ENCODE measurements around the gene ADGRV1. TPM values are rescaled to one million over a fixed set of nuclear protein-coding genes. Genes with fewer than 3 reads are reported as not detected.
"Not testable (repeated sequence)": the region's sequence is repeated elsewhere in the genome, so short reads cannot be mapped to it uniquely, and the experiment has no call there.

The ADGRV1 gene
- total RNA-seq, 2 experiments from 2014 or later = 0.26 TPM; not detected in 1

GRCh38 chr5:90792725-90793124, 234.1 kb downstream of the ADGRV1 start:
- ChIA-PET CTCF (interaction anchor here (0.9 to 1.9 kb wide), 4 partner anchors 9 to 12 kb away, joined by 3 to 8 read pairs (median 4); no protein-coding TSS in a partner anchor), POLR2A (no interaction called here)
- Mint-ChIP-seq H3K27ac (no peak overlapping the region), H3K27me3 (ENCODE audit: low read depth) (peaks cover 7% of the 10 kb centered on the region), H3K4me3 (no peak overlapping the region), H3K36me3 (ENCODE audit: low read depth) (no peaks in the 10 kb centered on the region), H3K4me1 (ENCODE audit: low read depth) (no peaks in the 10 kb centered on the region), H3K9me3 (ENCODE audit: insufficient read depth) (peaks cover 6% of the 10 kb centered on the region)
- DNase-seq (no peak), ATAC-seq (no peak)

- H3K27ac Mint-ChIP-seq = no peak overlapping the region
- CTCF ChIA-PET = interaction anchor here (0.8 to 1.9 kb wide), 4 partner anchors 10 to 12 kb away, joined by 3 to 13 read pairs (median 4); no protein-coding TSS in a partner anchor
- ATAC-seq = no peak
Observed at GRCh38 chr5:90793183-90793582, 234.6 kb downstream of the ADGRV1 start.

GRCh38 chr5:90796919-90797318, 238.3 kb downstream of the ADGRV1 start:
- H3K4me3 Mint-ChIP-seq; H3K27me3 Mint-ChIP-seq (ENCODE audit: low read depth); DNase-seq; H3K27ac Mint-ChIP-seq; CTCF ChIA-PET; POLR2A ChIA-PET; H3K36me3 Mint-ChIP-seq (ENCODE audit: low read depth); H3K9me3 Mint-ChIP-seq (ENCODE audit: insufficient read depth); H3K4me1 Mint-ChIP-seq (ENCODE audit: low read depth); ATAC-seq: not testable (repeated sequence)

More at GRCh38 chr5:90793183-90793582, 234.6 kb downstream of the ADGRV1 start:
- no peaks in the 10 kb centered on the region for H3K4me1 Mint-ChIP-seq (ENCODE audit: low read depth)
- H3K27me3 Mint-ChIP-seq (ENCODE audit: low read depth) = peaks cover 7% of the 10 kb centered on the region
- H3K9me3 Mint-ChIP-seq (ENCODE audit: insufficient read depth) = peaks cover 6% of the 10 kb centered on the region
- POLR2A ChIA-PET = no interaction called here
- no peaks in the 10 kb centered on the region for H3K36me3 Mint-ChIP-seq (ENCODE audit: low read depth)
- no peak overlapping the region for H3K4me3 Mint-ChIP-seq
- no peak for DNase-seq

- DNase-seq; H3K36me3 Mint-ChIP-seq (ENCODE audit: low read depth); H3K4me3 Mint-ChIP-seq; H3K27ac Mint-ChIP-seq; H3K27me3 Mint-ChIP-seq (ENCODE audit: low read depth); H3K4me1 Mint-ChIP-seq (ENCODE audit: low read depth); POLR2A ChIA-PET; ATAC-seq; H3K9me3 Mint-ChIP-seq (ENCODE audit: insufficient read depth); CTCF ChIA-PET: not testable (repeated sequence)
Observed at GRCh38 chr5:90800082-90800481, 241.5 kb downstream of the ADGRV1 start.

- H3K27ac Mint-ChIP-seq; ATAC-seq; H3K4me3 Mint-ChIP-seq; H3K27me3 Mint-ChIP-seq (ENCODE audit: low read depth); DNase-seq; H3K4me1 Mint-ChIP-seq (ENCODE audit: low read depth); POLR2A ChIA-PET; H3K36me3 Mint-ChIP-seq (ENCODE audit: low read depth); H3K9me3 Mint-ChIP-seq (ENCODE audit: insufficient read depth); CTCF ChIA-PET: not testable (repeated sequence)
Observed at GRCh38 chr5:90800515-90800914, 241.9 kb downstream of the ADGRV1 start.

GRCh38 chr5:90802474-90803317, 244.1 kb downstream of the ADGRV1 start:
- ATAC-seq (no peak), DNase-seq (no peak)
- Mint-ChIP-seq H3K4me1 (ENCODE audit: low read depth) (no peaks in the 10 kb centered on the region), H3K9me3 (ENCODE audit: insufficient read depth) (no peaks in the 10 kb centered on the region), H3K36me3 (ENCODE audit: low read depth) (no peaks in the 10 kb centered on the region), H3K27ac (no peak overlapping the region), H3K27me3 (ENCODE audit: low read depth) (peaks cover 2% of the 10 kb centered on the region), H3K4me3 (no peak overlapping the region)
- ChIA-PET POLR2A (no interaction called here), CTCF (interaction anchor here (0.6 to 1.8 kb wide), 5 partner anchors 9 to 616 kb away, joined by 3 to 5 read pairs (median 3); no protein-coding TSS in a partner anchor)

- peaks cover 2% of the 10 kb centered on the region for H3K27me3 Mint-ChIP-seq (ENCODE audit: low read depth)
- POLR2A ChIA-PET = no interaction called here
- H3K4me1 Mint-ChIP-seq (ENCODE audit: low read depth) = no peaks in the 10 kb centered on the region
- CTCF ChIA-PET = interaction anchor here (0.6 to 1.8 kb wide), 4 partner anchors 10 to 616 kb away, joined by 3 to 5 read pairs (median 4); no protein-coding TSS in a partner anchor
- ATAC-seq (no peak), DNase-seq (no peak)
- no peak overlapping the region for H3K27ac Mint-ChIP-seq
- H3K4me3 Mint-ChIP-seq = no peak overlapping the region
- no peaks in the 10 kb centered on the region for H3K36me3 Mint-ChIP-seq (ENCODE audit: low read depth)
- H3K9me3 Mint-ChIP-seq (ENCODE audit: insufficient read depth) = no peaks in the 10 kb centered on the region
Observed at GRCh38 chr5:90803381-90803780, 244.8 kb downstream of the ADGRV1 start.

GRCh38 chr5:90803876-90804275, 245.3 kb downstream of the ADGRV1 start:
- CTCF ChIA-PET = interaction anchor here (1.7 kb wide), 2 partner anchors 11 to 615 kb away, joined by 5 read pairs; no protein-coding TSS in a partner anchor

GRCh38 chr5:90807496-90807895, 248.9 kb downstream of the ADGRV1 start:
- H3K4me3 Mint-ChIP-seq = no peak overlapping the region
- H3K9me3 Mint-ChIP-seq (ENCODE audit: insufficient read depth) = no peaks in the 10 kb centered on the region
- ChIA-PET CTCF (no interaction called here), POLR2A (no interaction called here)
- ATAC-seq = no peak
- no peaks in the 10 kb centered on the region for H3K36me3 Mint-ChIP-seq (ENCODE audit: low read depth)
- H3K27ac Mint-ChIP-seq = no peak overlapping the region
- peaks cover 2% of the 10 kb centered on the region for H3K27me3 Mint-ChIP-seq (ENCODE audit: low read depth)
- H3K4me1 Mint-ChIP-seq (ENCODE audit: low read depth) = no peaks in the 10 kb centered on the region
- DNase-seq = no peak

More at GRCh38 chr5:90803876-90804275, 245.3 kb downstream of the ADGRV1 start:
- DNase-seq (no peak), ATAC-seq (no peak)
- no peak overlapping the region for H3K27ac Mint-ChIP-seq
- H3K4me1 Mint-ChIP-seq (ENCODE audit: low read depth) = no peaks in the 10 kb centered on the region
- POLR2A ChIA-PET = no interaction called here
- H3K36me3 Mint-ChIP-seq (ENCODE audit: low read depth) = no peaks in the 10 kb centered on the region
- no peak overlapping the region for H3K4me3 Mint-ChIP-seq
- H3K9me3 Mint-ChIP-seq (ENCODE audit: insufficient read depth) = no peaks in the 10 kb centered on the region
- H3K27me3 Mint-ChIP-seq (ENCODE audit: low read depth) = peaks cover 2% of the 10 kb centered on the region

- POLR2A ChIA-PET = no interaction called here
Observed at GRCh38 chr5:90809311-90810056, 250.9 kb downstream of the ADGRV1 start.

GRCh38 chr5:90810211-90810610, 251.6 kb downstream of the ADGRV1 start:
- POLR2A ChIA-PET = no interaction called here
- ATAC-seq = no peak
- H3K4me1 Mint-ChIP-seq (ENCODE audit: low read depth) = no peaks in the 10 kb centered on the region
- no peak overlapping the region for H3K27ac Mint-ChIP-seq
- H3K36me3 Mint-ChIP-seq (ENCODE audit: low read depth) = no peaks in the 10 kb centered on the region
- peaks cover 2% of the 10 kb centered on the region for H3K27me3 Mint-ChIP-seq (ENCODE audit: low read depth)
- CTCF ChIA-PET = no interaction called here
- H3K4me3 Mint-ChIP-seq = no peak overlapping the region
- no peaks in the 10 kb centered on the region for H3K9me3 Mint-ChIP-seq (ENCODE audit: insufficient read depth)
- DNase-seq = no peak

More at GRCh38 chr5:90809311-90810056, 250.9 kb downstream of the ADGRV1 start:
- DNase-seq (no peak), ATAC-seq (no peak)
- Mint-ChIP-seq H3K4me1 (ENCODE audit: low read depth) (no peaks in the 10 kb centered on the region), H3K27me3 (ENCODE audit: low read depth) (peaks cover 2% of the 10 kb centered on the region), H3K36me3 (ENCODE audit: low read depth) (no peaks in the 10 kb centered on the region), H3K9me3 (ENCODE audit: insufficient read depth) (no peaks in the 10 kb centered on the region), H3K4me3 (no peak overlapping the region), H3K27ac (no peak overlapping the region)
- CTCF ChIA-PET = no interaction called here

GRCh38 chr5:90813392-90813791, 254.8 kb downstream of the ADGRV1 start:
- H3K27ac Mint-ChIP-seq = no peak overlapping the region
- no peaks in the 10 kb centered on the region for H3K9me3 Mint-ChIP-seq (ENCODE audit: insufficient read depth)
- no peak overlapping the region for H3K4me3 Mint-ChIP-seq
- POLR2A ChIA-PET = no interaction called here
- no peaks in the 10 kb centered on the region for H3K36me3 Mint-ChIP-seq (ENCODE audit: low read depth)
- DNase-seq = no peak
- H3K4me1 Mint-ChIP-seq (ENCODE audit: low read depth) = no peaks in the 10 kb centered on the region
- CTCF ChIA-PET = no interaction called here
- ATAC-seq = no peak
- no peaks in the 10 kb centered on the region for H3K27me3 Mint-ChIP-seq (ENCODE audit: low read depth)

Measured in activated CD8-positive, alpha-beta T cell treated with anti-CD3 and anti-CD28 coated beads, Interleukin-2, amount 10 ng/mL, durations not matched to agents 7 days and 5 days (primary cell).